CD4-positive, alpha-beta T cell (primary cell): ENCODE data around the gene SETD1B. TPM values are rescaled to one million over a fixed set of nuclear protein-coding genes. Genes with fewer than 3 reads are reported as not detected.

ENCODE experiments used
- ATAC-seq: fragments of 200-7000 bp; cut with Tn5 transposase; one replicate; pipeline ENCODE4 v1.10.0; 2022; ENCODE audit warnings: mild to moderate bottlenecking; ENCODE audit not compliant: poor library complexity
- CTCF ChIA-PET: fragments of 350-600 bp; sonication (Branson Sonifier 250); formaldehyde crosslinking; loops from one replicate; lab custom pipeline; 2021; ENCODE audit warnings: antibody characterized with exemption, inconsistent platforms; lab: Charles Lee
- POLR2A ChIA-PET: fragments of 350-600 bp; sonication (Branson Sonifier 250); formaldehyde crosslinking; loops from one replicate; lab custom pipeline; 2021; ENCODE audit warnings: antibody characterized with exemption, inconsistent platforms; lab: Charles Lee
- DNase-seq, 14 experiments: peaks; one replicate each; pipeline ENCODE4 v3.0.0-alpha.2; 2013 to 2020; ENCODE audit warnings: mixed read lengths in 2 of 14
- H3K27ac ChIP-seq, 2 donors: one replicate each; pipeline versions ENCODE4 v1.5.1 to v1.7.0; 2013; ENCODE audit warnings: low read length in 2 of 2, low read depth in 1 of 2, mild to moderate bottlenecking in 1 of 2
- H3K27me3 ChIP-seq, 2 experiments: 1 replicate in 1 of 2; 2 replicates in 1 of 2; pipeline versions ENCODE4 v1.6.1 to v1.7.0; 2013; ENCODE audit warnings: low read length in 2 of 2, control low read depth in 1 of 2, mild to moderate bottlenecking in 1 of 2, moderate library complexity in 1 of 2; ENCODE audit not compliant: insufficient read depth in 2 of 2, control insufficient read depth in 1 of 2
- H3K36me3 ChIP-seq: one replicate; pipeline ENCODE4 v1.6.1; 2013; ENCODE audit warnings: low read length, control low read depth; ENCODE audit not compliant: insufficient read depth
- H3K4me1 ChIP-seq: one replicate; pipeline ENCODE4 v1.6.1; 2013; ENCODE audit warnings: low read length, control low read depth; ENCODE audit not compliant: insufficient read depth
- H3K4me3 ChIP-seq: one replicate; pipeline ENCODE4 v1.5.1; 2013; ENCODE audit warnings: mild to moderate bottlenecking, low read length, moderate library complexity
- H3K9me3 ChIP-seq, 2 experiments: 1 replicate in 1 of 2; 2 replicates in 1 of 2; pipeline versions ENCODE4 v1.6.1 to v1.7.0; 2013; ENCODE audit warnings: low read length in 2 of 2, mild to moderate bottlenecking in 2 of 2, control low read depth in 1 of 2, moderate library complexity in 1 of 2; ENCODE audit not compliant: control insufficient read depth in 1 of 2, insufficient read depth in 1 of 2
- H3K27ac Mint-ChIP-seq: one replicate; pipeline ENCODE4 v1.8.0; 2020; ENCODE audit warnings: mixed read lengths
- H3K27me3 Mint-ChIP-seq: one replicate; pipeline ENCODE4 v1.8.0; 2021; ENCODE audit warnings: mixed read lengths
- H3K36me3 Mint-ChIP-seq: one replicate; pipeline ENCODE4 v1.8.0; 2021; ENCODE audit warnings: low read depth, mixed read lengths
- H3K4me1 Mint-ChIP-seq: one replicate; pipeline ENCODE4 v1.8.0; 2021; ENCODE audit warnings: low read depth, mixed read lengths
- H3K4me3 Mint-ChIP-seq: one replicate; pipeline ENCODE4 v1.8.0; 2020; ENCODE audit warnings: mild to moderate bottlenecking, mixed read lengths
- H3K9me3 Mint-ChIP-seq: one replicate; pipeline ENCODE4 v1.8.0; 2020; ENCODE audit warnings: mixed read lengths
- intact Hi-C, 2 experiments: fragments of 100-400 bp; cut with DNase I in 1 of 2; cut with micrococcal nuclease in 1 of 2; formaldehyde crosslinking; loops; one replicate each; pipeline versions ENCODE4 v1.15.1 to v1.9.0; 2023 to 2025; cut with DNase I, micrococcal nuclease
- total RNA-seq, 174 experiments: library from RNA in 2 of 174; stranded (reverse) in 2 of 174; gene quantifications; one replicate each; pipeline ENCODE4 v1.2.3 and lab custom pipeline; 2021 to 2026
- TF ChIP-seq, protein P1 (sequence below): fragments of 200-600 bp; IDR thresholded peaks from one replicate; pipeline ENCODE4 v1.8.0; 2022; ENCODE audit warnings: antibody characterized with exemption, mild to moderate bottlenecking

The SETD1B gene
- total RNA-seq, 2 experiments from 2014 or later = 146 to 151 TPM

DNA sequence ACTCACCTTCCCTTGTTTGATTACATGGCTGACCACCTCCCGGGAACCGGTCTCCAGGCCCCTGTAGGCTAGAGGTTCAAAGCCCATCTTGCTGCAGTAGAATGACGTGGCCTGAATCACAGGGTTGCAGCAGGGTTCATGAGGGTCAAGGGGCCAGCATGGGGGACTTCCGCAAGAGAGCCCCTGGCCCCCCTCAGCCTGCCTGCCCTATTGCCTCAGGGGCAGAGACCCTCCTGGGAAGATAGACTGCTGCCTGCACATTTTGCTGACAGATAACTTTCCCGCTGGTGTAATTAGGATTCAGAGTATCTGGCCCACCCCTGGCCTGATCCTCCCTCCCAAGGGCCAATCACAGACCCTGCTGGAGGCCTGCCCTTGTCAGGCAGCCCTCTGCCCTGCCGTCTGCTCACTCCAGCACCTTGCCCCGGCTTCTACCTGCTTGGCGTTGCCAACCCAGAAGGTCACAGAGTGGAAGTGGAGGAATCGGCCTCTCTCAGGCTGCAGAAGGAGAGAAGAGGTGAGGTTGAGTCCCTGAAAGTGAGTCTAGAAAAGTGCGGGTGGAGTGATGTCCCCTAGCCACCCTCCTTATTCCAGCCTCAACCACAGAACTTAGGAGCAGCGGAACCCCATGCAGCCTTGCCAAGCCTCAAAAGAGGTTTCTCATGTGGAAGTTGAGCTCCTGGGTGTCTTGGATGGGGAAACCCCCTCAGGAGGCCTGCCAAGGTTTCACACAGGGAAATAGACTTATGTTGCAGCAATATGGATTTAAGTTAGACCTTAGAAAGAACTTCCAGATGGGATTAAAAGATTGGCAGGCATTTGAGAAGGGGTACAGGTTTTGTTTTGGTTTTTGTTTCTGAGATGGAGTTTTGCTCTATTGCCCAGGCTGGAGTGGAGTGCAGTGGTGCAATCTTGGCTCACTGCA lies 53.8 kb downstream of the SETD1B start:
- H3K27ac ChIP-seq = no peak overlapping the region
- ChIA-PET POLR2A (no interaction called here), CTCF (no interaction called here)
- no peaks in the 10 kb centered on the region for H3K4me1 ChIP-seq
- H3K36me3 ChIP-seq = no peaks in the 10 kb centered on the region
- DNase-seq (no peak), ATAC-seq (no peak)
- Mint-ChIP-seq H3K4me1 (no peaks in the 10 kb centered on the region), H3K36me3 (no peaks in the 10 kb centered on the region), H3K27ac (no peak overlapping the region), H3K27me3 (no peaks in the 10 kb centered on the region), H3K4me3 (no peak overlapping the region), H3K9me3 (no peaks in the 10 kb centered on the region)
- no peaks in the 10 kb centered on the region for H3K9me3 ChIP-seq
- TF ChIP-seq, protein P1, sequence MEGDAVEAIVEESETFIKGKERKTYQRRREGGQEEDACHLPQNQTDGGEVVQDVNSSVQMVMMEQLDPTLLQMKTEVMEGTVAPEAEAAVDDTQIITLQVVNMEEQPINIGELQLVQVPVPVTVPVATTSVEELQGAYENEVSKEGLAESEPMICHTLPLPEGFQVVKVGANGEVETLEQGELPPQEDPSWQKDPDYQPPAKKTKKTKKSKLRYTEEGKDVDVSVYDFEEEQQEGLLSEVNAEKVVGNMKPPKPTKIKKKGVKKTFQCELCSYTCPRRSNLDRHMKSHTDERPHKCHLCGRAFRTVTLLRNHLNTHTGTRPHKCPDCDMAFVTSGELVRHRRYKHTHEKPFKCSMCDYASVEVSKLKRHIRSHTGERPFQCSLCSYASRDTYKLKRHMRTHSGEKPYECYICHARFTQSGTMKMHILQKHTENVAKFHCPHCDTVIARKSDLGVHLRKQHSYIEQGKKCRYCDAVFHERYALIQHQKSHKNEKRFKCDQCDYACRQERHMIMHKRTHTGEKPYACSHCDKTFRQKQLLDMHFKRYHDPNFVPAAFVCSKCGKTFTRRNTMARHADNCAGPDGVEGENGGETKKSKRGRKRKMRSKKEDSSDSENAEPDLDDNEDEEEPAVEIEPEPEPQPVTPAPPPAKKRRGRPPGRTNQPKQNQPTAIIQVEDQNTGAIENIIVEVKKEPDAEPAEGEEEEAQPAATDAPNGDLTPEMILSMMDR = no peak
- no peak overlapping the region for H3K4me3 ChIP-seq
- no peaks in the 10 kb centered on the region for H3K27me3 ChIP-seq
- intact Hi-C loops = no loop called here

DNA sequence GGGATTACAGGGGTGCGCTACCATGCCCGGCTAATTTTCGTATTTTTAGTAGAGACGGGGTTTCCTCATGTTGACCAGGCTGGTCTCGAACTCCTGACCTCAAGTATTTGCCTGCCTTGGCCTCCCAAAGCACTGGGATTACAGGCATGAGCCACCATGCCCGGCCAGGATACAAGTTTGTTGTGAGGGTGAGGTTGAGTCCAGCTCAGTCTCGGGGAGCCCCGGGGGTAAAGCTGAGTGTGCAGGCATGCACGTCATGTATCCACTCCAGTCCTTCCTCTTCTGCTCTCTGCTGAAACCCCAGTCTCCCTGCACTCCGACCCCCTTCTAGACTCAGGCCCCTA lies 54.5 kb downstream of the SETD1B start:
- no peaks in the 10 kb centered on the region for H3K36me3 ChIP-seq
- no peak overlapping the region for H3K27ac ChIP-seq
- no peak overlapping the region for H3K4me3 ChIP-seq
- no peaks in the 10 kb centered on the region for H3K9me3 ChIP-seq
- ChIA-PET POLR2A (no interaction called here), CTCF (no interaction called here)
- no peaks in the 10 kb centered on the region for H3K27me3 Mint-ChIP-seq
- H3K27ac Mint-ChIP-seq = no peak overlapping the region
- H3K36me3 Mint-ChIP-seq = no peaks in the 10 kb centered on the region
- no peaks in the 10 kb centered on the region for H3K4me1 ChIP-seq
- no peak overlapping the region for H3K4me3 Mint-ChIP-seq
- no peak for DNase-seq
- H3K9me3 Mint-ChIP-seq = no peaks in the 10 kb centered on the region
- H3K4me1 Mint-ChIP-seq = no peaks in the 10 kb centered on the region
- H3K27me3 ChIP-seq = no peaks in the 10 kb centered on the region
- TF ChIP-seq, protein P1 = no peak
- no peak for ATAC-seq
- intact Hi-C loops = no loop called here

DNA sequence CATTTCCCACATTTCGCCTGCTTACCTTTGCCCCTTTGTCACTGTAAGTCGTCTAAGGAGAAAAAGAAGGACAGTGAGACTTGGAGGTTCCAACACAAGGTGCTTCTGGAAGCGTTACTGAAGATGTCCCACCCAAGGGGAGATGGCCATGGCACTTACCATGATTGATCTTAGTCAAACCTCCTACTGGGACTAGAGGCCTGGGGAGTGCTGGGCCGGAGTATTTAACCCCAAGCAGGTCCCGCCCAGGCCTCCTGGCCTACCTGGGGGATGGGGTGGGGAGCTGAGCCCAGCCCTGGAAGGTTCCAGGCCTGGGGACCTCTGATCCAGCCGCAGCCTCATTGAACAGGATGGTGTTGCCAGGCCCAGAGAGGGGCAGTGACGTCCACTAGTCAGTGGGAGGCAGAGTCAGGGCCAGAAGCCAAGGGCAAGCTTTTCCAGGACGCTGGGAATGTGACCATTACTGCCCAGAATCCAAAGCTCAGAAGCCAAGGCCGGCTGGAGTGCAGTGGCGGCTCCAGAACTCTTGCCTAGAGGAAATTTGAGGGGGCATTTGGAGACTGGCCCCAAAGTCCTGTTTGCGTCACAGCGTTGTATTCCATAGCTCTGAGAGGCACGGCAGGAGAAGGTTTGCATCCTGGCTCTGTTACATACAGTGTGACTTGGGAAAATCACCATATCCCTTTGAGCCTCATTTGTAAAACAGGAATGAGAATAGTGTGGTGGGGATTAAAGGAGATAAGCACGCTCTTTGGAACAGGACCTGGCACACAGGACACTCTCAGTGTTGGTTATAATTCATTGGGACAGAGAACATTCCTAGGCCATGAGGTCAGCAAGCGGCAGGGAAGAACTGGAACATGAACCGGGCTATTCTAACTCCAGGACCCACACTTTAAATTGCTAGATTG lies 55.1 kb downstream of the SETD1B start, which contains the start of gene HPD:
HPD (minus strand) TSS at position 198 of the 911 bp plus-strand sequence; CDS start at position 162, 36 bp downstream.
- ChIA-PET CTCF (no interaction called here), POLR2A (no interaction called here)
- no peaks in the 10 kb centered on the region for H3K4me1 Mint-ChIP-seq
- Histone ChIP-seq H3K27ac (no peak within 1 kb of the TSS), H3K4me3 (no peak within 1 kb of the TSS), H3K4me1 (no peaks in the 10 kb centered on the region), H3K9me3 (no peaks in the 10 kb centered on the region), H3K36me3 (no peaks in the 10 kb centered on the region), H3K27me3 (no peaks in the 10 kb centered on the region)
- no peaks in the 10 kb centered on the region for H3K36me3 Mint-ChIP-seq
- ATAC-seq (no peak), DNase-seq (no peak)
- no peak within 1 kb of the TSS for H3K4me3 Mint-ChIP-seq
- H3K27ac Mint-ChIP-seq = no peak within 1 kb of the TSS
- TF ChIP-seq, protein P1 = no peak
- intact Hi-C loops = no loop called here
- H3K27me3 Mint-ChIP-seq = no peaks in the 10 kb centered on the region
- no peaks in the 10 kb centered on the region for H3K9me3 Mint-ChIP-seq
